Panc1 (cell line): ENCODE measurements around the gene SYNE1. TPM values are rescaled to one million over a fixed set of nuclear protein-coding genes. Genes with fewer than 3 reads are reported as not detected.

Experiments used
- ATAC-seq: fragments of 200-7000 bp; cut with Tn5 transposase; 2 replicates; pipeline ENCODE4 v1.9.1; 2020; ENCODE audit warnings: mild to moderate bottlenecking, moderate library complexity
- BruUV-seq: library from RNA; stranded (reverse); fragments of 400-500 nt; replicated peaks from 2 replicates; lab custom pipeline; 2021; lab: Mats Ljungman, UMichigan
- CTCF ChIA-PET: fragments of 300-600 bp; sonication (Branson Sonifier 250); formaldehyde crosslinking; loops from one replicate; lab custom pipeline; 2022; ENCODE audit warnings: antibody characterized with exemption; lab: Charles Lee
- POLR2A ChIA-PET: fragments of 300-600 bp; sonication (Branson Sonifier 250); formaldehyde crosslinking; loops from one replicate; lab custom pipeline; 2022; ENCODE audit warnings: antibody characterized with exemption; lab: Charles Lee
- DNase-seq: peaks from one replicate; pipeline ENCODE4 v3.0.0-alpha.2; 2010; ENCODE audit warnings: low read depth, low spot score
- H3K27ac ChIP-seq: 2 replicates; pipeline ENCODE4 v1.5.1; 2011; ENCODE audit warnings: mild to moderate bottlenecking, low read length, inconsistent platforms
- H3K27me3 ChIP-seq: fragments of 200-500 bp; sonication (Bioruptor generic); 2 replicates; pipeline ENCODE4 v1.6.0; 2014; ENCODE audit warnings: low read length, inconsistent platforms; ENCODE audit not compliant: control insufficient read depth, insufficient read depth
- H3K36me3 ChIP-seq: fragments of 200-500 bp; sonication (Bioruptor generic); 2 replicates; pipeline ENCODE4 v1.5.1; 2014; ENCODE audit warnings: inconsistent platforms, mild to moderate bottlenecking, low read length, moderate library complexity; ENCODE audit not compliant: control insufficient read depth, insufficient read depth
- H3K4me1 ChIP-seq: 2 replicates; pipeline ENCODE4 v1.5.1; 2011; ENCODE audit warnings: inconsistent platforms, mild to moderate bottlenecking, low read length, moderate library complexity; ENCODE audit not compliant: control insufficient read depth, insufficient read depth
- H3K4me3 ChIP-seq, 2 experiments: 2 replicates each; pipeline ENCODE4 v1.5.1; 2011 to 2012; ENCODE audit warnings: low read depth in 2 of 2, low read length in 2 of 2, mild to moderate bottlenecking in 2 of 2, inconsistent platforms in 1 of 2, moderate library complexity in 1 of 2
- H3K9me3 ChIP-seq: fragments of 200-500 bp; sonication (Bioruptor generic); 2 replicates; pipeline ENCODE4 v1.5.1; 2014; ENCODE audit warnings: low read depth, mild to moderate bottlenecking, inconsistent platforms, low read length, moderate library complexity; ENCODE audit not compliant: control insufficient read depth, insufficient read depth
- CTCF ChIP-seq: fragments of 450-650 bp; IDR thresholded peaks from 2 replicates; pipeline ENCODE4 v1.5.1; 2017; ENCODE audit warnings: mild to moderate bottlenecking
- POLR2AphosphoS5 ChIP-seq: IDR thresholded peaks from 2 replicates; pipeline ENCODE4 v1.6.1; 2012; ENCODE audit warnings: mild to moderate bottlenecking, low read depth, low read length, moderate library complexity
- REST ChIP-seq, 2 experiments: IDR thresholded peaks; 2 replicates each; pipeline ENCODE4 v1.6.1; 2011 to 2012; ENCODE audit warnings: low read depth in 2 of 2, control low read depth in 1 of 2, low read length in 1 of 2, mild to moderate bottlenecking in 1 of 2, moderate library complexity in 1 of 2; ENCODE audit not compliant: insufficient read depth in 1 of 2
- SIN3A ChIP-seq: IDR thresholded peaks from 2 replicates; pipeline ENCODE4 v1.6.1; 2012; ENCODE audit warnings: low read depth, mild to moderate bottlenecking, low read length, moderate library complexity, borderline replicate concordance; ENCODE audit not compliant: insufficient read depth
- TCF7L2 ChIP-seq: IDR thresholded peaks from 2 replicates; pipeline ENCODE4 v1.6.1; 2011; ENCODE audit warnings: mild to moderate bottlenecking, low read depth, low read length, inconsistent platforms
- in situ Hi-C: cut with HindIII; loops from 2 replicates; pipeline ENCODE4 v1.10.0; 2016; ENCODE audit warnings: low sequenced_read_pairs, low pct_unique_long_range_greater_than_20kb
- intact Hi-C: fragments of 100-400 bp; cut with micrococcal nuclease; formaldehyde crosslinking; loops from one replicate; pipeline ENCODE4 v1.10.0; 2022; ENCODE audit not compliant: unreplicated experiment
- total RNA-seq: library from RNA; stranded (reverse); gene quantifications from one replicate; pipeline ENCODE4 v1.2.1, GENCODE V29; 2021; ENCODE audit not compliant: unreplicated experiment

SYNE1 gene
- total RNA-seq, 1 experiment from 2014 or later: 3.2 TPM

GRCh38 chr6:152368751-152369624, 268.2 kb downstream of the SYNE1 start:
- in situ Hi-C loops (no loop called here), intact Hi-C loops (no loop called here)
- ATAC-seq: no peak
- no peak for TF ChIP-seq TCF7L2
- no peak for TF ChIP-seq POLR2AphosphoS5
- TF ChIP-seq SIN3A: no peak
- TF ChIP-seq CTCF: no peak
- TF ChIP-seq REST (IDR thresholded peaks at IDR 0.05; ENCODE audit: insufficient read depth in 1 of 2, low read depth in 2 of 2, low read length in 1 of 2): no peak
- H3K4me1 ChIP-seq: no peaks in the 10 kb centered on the region
- ChIA-PET POLR2A (no interaction called here), CTCF (no interaction called here)
- no peaks in the 10 kb centered on the region for H3K9me3 ChIP-seq
- H3K27me3 ChIP-seq: no peaks in the 10 kb centered on the region
- H3K4me3 ChIP-seq: no peak overlapping the region
- no TSS peak for BruUV-seq
- no peaks in the 10 kb centered on the region for H3K36me3 ChIP-seq
- no peak for DNase-seq
- H3K27ac ChIP-seq: no peak overlapping the region

GRCh38 chr6:152364866-152365265, 272.3 kb downstream of the SYNE1 start:
- Histone ChIP-seq H3K4me3 (no peak overlapping the region), H3K9me3 (no peaks in the 10 kb centered on the region), H3K27ac (no peak overlapping the region), H3K36me3 (no peaks in the 10 kb centered on the region), H3K27me3 (no peaks in the 10 kb centered on the region), H3K4me1 (no peaks in the 10 kb centered on the region)
- in situ Hi-C loops: no loop called here
- no peak for ATAC-seq
- ChIA-PET CTCF (no interaction called here), POLR2A (no interaction called here)
- no TSS peak for BruUV-seq
- intact Hi-C loops: no loop called here
- TF ChIP-seq POLR2AphosphoS5 (no peak), CTCF (no peak), TCF7L2 (no peak), REST (IDR thresholded peaks at IDR 0.05; ENCODE audit: insufficient read depth in 1 of 2, low read depth in 2 of 2, low read length in 1 of 2) (no peak), SIN3A (no peak)
- DNase-seq: no peak
